OCI-LY7 (cell line): Measurements from ENCODE around the gene GAS7. TPM values are rescaled to one million over a fixed set of nuclear protein-coding genes. Genes with fewer than 3 reads are reported as not detected.
"Not testable (repeated sequence)": the region's sequence is repeated elsewhere in the genome, so short reads cannot be mapped to it uniquely, and the experiment has no call there.

ENCODE experiments used
- BruUV-seq: library from RNA; stranded (reverse); fragments of 400-500 nt; replicated peaks from 2 replicates; lab custom pipeline; 2021; lab: Mats Ljungman, UMichigan
- CTCF ChIA-PET: fragments of 300-600 bp; sonication (Branson Sonifier 250); formaldehyde crosslinking; loops from one replicate; lab custom pipeline; 2022; ENCODE audit warnings: antibody characterized with exemption; ENCODE audit not compliant: unreplicated experiment; lab: Charles Lee
- POLR2A ChIA-PET: fragments of 300-600 bp; sonication (Branson Sonifier 250); formaldehyde crosslinking; loops from one replicate; lab custom pipeline; 2022; ENCODE audit warnings: antibody characterized with exemption; lab: Charles Lee
- DNase-seq: peaks from one replicate; pipeline ENCODE4 v3.0.0-alpha.2; 2015; ENCODE audit warnings: low spot score
- H2AFZ ChIP-seq: fragments of 200-600 bp; sonication (generic), shearing (Covaris generic); 2 replicates; pipeline ENCODE4 v1.6.1; 2014; ENCODE audit warnings: mild to moderate bottlenecking, antibody characterized with exemption, low read length, moderate library complexity
- H3K27ac ChIP-seq: fragments of 200-600 bp; sonication (generic); 2 replicates; pipeline ENCODE4 v1.5.1; 2014; ENCODE audit warnings: mixed run types, low read depth, mild to moderate bottlenecking, moderate library complexity, low read length, inconsistent platforms; ENCODE audit not compliant: poor library complexity, severe bottlenecking
- H3K36me3 ChIP-seq: fragments of 200-600 bp; sonication (generic); 2 replicates; pipeline ENCODE4 v1.6.1; 2014; ENCODE audit warnings: mild to moderate bottlenecking, antibody characterized with exemption, low read length, moderate library complexity, mixed read lengths; ENCODE audit not compliant: insufficient read depth
- H3K4me1 ChIP-seq: fragments of 200-600 bp; sonication (generic); 2 replicates; pipeline ENCODE4 v1.5.1; 2014; ENCODE audit warnings: mild to moderate bottlenecking, low read length; ENCODE audit not compliant: insufficient read depth, poor library complexity, severe bottlenecking
- H3K4me2 ChIP-seq: fragments of 200-600 bp; sonication (generic); 2 replicates; pipeline ENCODE4 v1.6.1; 2014; ENCODE audit warnings: mild to moderate bottlenecking, low read length
- H3K4me3 ChIP-seq: fragments of 200-600 bp; sonication (generic); 2 replicates; pipeline ENCODE4 v1.5.1; 2014; ENCODE audit warnings: mild to moderate bottlenecking, low read depth, low read length; ENCODE audit not compliant: poor library complexity, severe bottlenecking
- H3K79me2 ChIP-seq: fragments of 200-600 bp; sonication (generic); 2 replicates; pipeline ENCODE4 v1.6.1; 2016; ENCODE audit warnings: low read depth, mild to moderate bottlenecking, low read length, moderate library complexity, mixed read lengths; ENCODE audit not compliant: insufficient read depth
- H3K9me2 ChIP-seq: fragments of 200-600 bp; sonication (generic); 2 replicates; pipeline ENCODE4 v1.6.1; 2016; ENCODE audit warnings: mild to moderate bottlenecking, low read length, mixed read lengths; ENCODE audit not compliant: insufficient read depth
- H3K9me3 ChIP-seq: fragments of 200-600 bp; sonication (generic); 2 replicates; pipeline ENCODE4 v1.6.1; 2014; ENCODE audit warnings: mild to moderate bottlenecking, mixed run types, low read length, mixed read lengths
- H4K20me1 ChIP-seq: fragments of 200-600 bp; sonication (generic); 2 replicates; pipeline ENCODE4 v1.6.1; 2014; ENCODE audit warnings: mild to moderate bottlenecking, antibody characterized with exemption, low read length, moderate library complexity, mixed read lengths; ENCODE audit not compliant: insufficient read depth
- CTCF ChIP-seq: fragments of 200-600 bp; sonication (generic); conservative IDR thresholded peaks from 2 replicates; pipeline ENCODE4 v1.5.1; 2014; ENCODE audit warnings: mild to moderate bottlenecking, antibody characterized with exemption, low read length, moderate library complexity, mixed read lengths
- EZH2phosphoT487 ChIP-seq: fragments of 200-600 bp; sonication (generic); IDR thresholded peaks from 2 replicates; pipeline ENCODE4 v1.6.1; 2018; ENCODE audit warnings: low read depth, borderline replicate concordance, mild to moderate bottlenecking, mixed run types, antibody characterized with exemption, low read length, moderate library complexity, mixed read lengths
- intact Hi-C: fragments of 100-400 bp; cut with micrococcal nuclease; formaldehyde crosslinking; loops from one replicate; pipeline ENCODE4 v1.10.0; 2022; ENCODE audit not compliant: unreplicated experiment
- total RNA-seq, 2 experiments: library from RNA; depleted of rRNA in 1 of 2; stranded (reverse); fragments of >200 nt in 1 of 2; shearing (Covaris generic) in 1 of 2; gene quantifications; 2 replicates each; pipeline ENCODE4 v1.2.3, GENCODE V29; 2014 to 2022

Gene GAS7
- total RNA-seq, 2 experiments from 2014 or later = 1.5 TPM; not detected in 1

DNA sequence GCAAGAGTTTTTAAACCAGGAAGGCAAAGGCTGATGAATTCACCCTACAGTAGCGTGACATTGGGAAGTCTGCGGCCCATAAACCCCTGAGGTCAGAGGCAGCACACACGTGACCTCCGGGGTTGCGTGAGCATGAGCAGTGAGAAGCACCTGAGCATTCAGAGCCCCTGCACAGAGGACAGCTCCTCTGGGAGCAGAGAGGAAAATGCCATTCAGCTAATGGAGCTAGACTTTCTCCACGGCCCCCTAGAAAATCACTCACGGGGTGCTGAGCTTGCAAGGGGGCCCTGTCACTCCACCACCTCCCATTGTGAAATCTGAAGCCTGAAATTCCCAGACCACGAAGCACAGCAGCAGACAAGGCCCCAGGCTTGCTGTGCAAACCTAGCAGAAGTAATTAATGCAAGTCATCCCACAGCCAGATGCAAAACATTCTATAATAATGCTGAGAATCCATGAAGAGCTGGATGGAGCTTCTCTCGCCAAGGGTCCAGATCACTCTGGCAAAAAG is 178.4 kb downstream of the GAS7 start:
- POLR2A ChIA-PET = no interaction called here
- Histone ChIP-seq H3K4me3 (no peak overlapping the region), H3K4me2 (no peak overlapping the region), H4K20me1 (no peaks in the 10 kb centered on the region), H3K9me3 (no peaks in the 10 kb centered on the region), H2AFZ (no peak overlapping the region), H3K27ac (no peak overlapping the region), H3K36me3 (no peaks in the 10 kb centered on the region), H3K4me1 (no peaks in the 10 kb centered on the region), H3K9me2 (no peaks in the 10 kb centered on the region), H3K79me2 (no peaks in the 10 kb centered on the region)
- intact Hi-C loops = no loop called here
- no TSS peak for BruUV-seq
- TF ChIP-seq EZH2phosphoT487 (no peak), CTCF (no peak)
- no peak for DNase-seq
- CTCF ChIA-PET = no interaction called here

DNA sequence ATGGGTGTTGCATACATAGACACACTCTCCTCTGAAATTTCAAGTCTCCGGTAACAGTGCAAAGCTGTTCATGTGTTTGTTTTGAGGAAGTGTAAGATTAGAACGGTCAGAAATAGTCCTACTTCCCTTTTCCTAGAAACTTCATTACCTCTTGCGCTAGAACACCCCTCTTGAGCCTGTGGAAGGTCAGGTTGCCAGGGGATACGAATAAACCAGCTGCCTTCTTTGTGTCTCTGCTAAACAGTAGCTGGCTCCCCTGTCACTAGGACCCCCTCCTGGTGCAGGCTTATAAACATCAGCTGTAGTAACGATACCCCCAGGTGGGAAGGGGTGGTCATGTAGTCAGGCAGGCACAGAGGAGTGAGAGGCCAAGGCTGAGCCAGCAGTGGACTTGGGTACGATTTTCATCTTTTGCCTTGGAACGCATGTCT is 179.9 kb downstream of the GAS7 start:
- no peak overlapping the region for H3K27ac ChIP-seq
- no peaks in the 10 kb centered on the region for H3K9me3 ChIP-seq
- DNase-seq = no peak
- no peaks in the 10 kb centered on the region for H3K36me3 ChIP-seq
- no peak overlapping the region for H2AFZ ChIP-seq
- no peaks in the 10 kb centered on the region for H4K20me1 ChIP-seq
- POLR2A ChIA-PET = interaction anchor here (0.7 to 1.7 kb wide), 2 partner anchors 33 to 1001 kb away, joined by 3 read pairs; no protein-coding TSS in a partner anchor
- H3K4me1 ChIP-seq = no peaks in the 10 kb centered on the region
- CTCF ChIA-PET = no interaction called here
- H3K9me2 ChIP-seq = no peaks in the 10 kb centered on the region
- no TSS peak for BruUV-seq
- H3K79me2 ChIP-seq = no peaks in the 10 kb centered on the region
- TF ChIP-seq EZH2phosphoT487 (no peak), CTCF (no peak)
- no peak overlapping the region for H3K4me2 ChIP-seq
- intact Hi-C loops = no loop called here
- no peak overlapping the region for H3K4me3 ChIP-seq

DNA sequence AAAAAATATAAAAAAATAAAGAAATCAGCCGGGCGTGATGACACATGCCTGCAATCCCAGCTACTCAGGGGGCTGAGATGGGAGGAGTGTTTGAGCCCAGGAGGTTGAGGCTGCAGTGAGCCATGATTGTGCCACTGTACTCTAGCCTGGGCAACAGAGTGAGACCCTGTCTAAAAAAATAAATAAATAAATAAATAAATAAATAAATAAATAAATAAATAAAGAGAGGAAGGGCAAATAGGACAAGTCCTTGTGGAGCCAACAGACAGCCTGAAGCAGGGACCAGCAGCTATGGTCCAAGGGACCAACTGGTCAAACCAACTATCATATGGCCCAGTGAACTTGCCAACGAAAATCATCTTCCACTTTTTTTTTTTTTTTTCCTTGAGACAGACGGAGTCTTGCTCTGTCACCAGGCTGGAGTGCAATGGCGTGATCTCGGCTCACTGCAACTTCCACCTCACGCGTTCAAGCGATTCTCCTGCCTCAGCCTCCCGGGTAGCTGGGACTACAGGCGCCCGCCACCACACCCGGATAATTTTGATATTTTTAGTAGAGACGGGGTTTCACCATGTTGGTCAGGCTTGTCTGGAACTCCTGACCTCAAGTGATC is 181.3 kb downstream of the GAS7 start:
- intact Hi-C loops, H3K36me3 ChIP-seq, H3K79me2 ChIP-seq, H3K9me3 ChIP-seq, POLR2A ChIA-PET, DNase-seq, H4K20me1 ChIP-seq, H3K4me3 ChIP-seq, H3K4me2 ChIP-seq, H3K9me2 ChIP-seq, BruUV-seq, H3K27ac ChIP-seq, H2AFZ ChIP-seq, H3K4me1 ChIP-seq, CTCF ChIA-PET: not testable (repeated sequence)
